HepG2 (cell line): Measurements from ENCODE around the gene NTMT1. TPM values are rescaled to one million over a fixed set of nuclear protein-coding genes. Genes with fewer than 3 reads are reported as not detected.
A peak's percentile ranks its signal among the peaks of the same experiment; 100 is the strongest.

Experiments used
- CCDC6 ChIP-seq: sonication (generic); formaldehyde crosslinking; IDR thresholded peaks from 2 replicates; pipeline ENCODE4 v1.8.1; 2022; ENCODE audit warnings: mild to moderate bottlenecking, missing genetic modification reagents, moderate library complexity
- CENPT ChIP-seq: sonication (generic); formaldehyde crosslinking; IDR thresholded peaks from 2 replicates; pipeline ENCODE4 v1.8.0; 2022; ENCODE audit warnings: low read depth, mild to moderate bottlenecking, moderate library complexity, missing genetic modification reagents
- HNRNPH1 ChIP-seq: fragments of 200-400 bp; formaldehyde crosslinking; optimal IDR thresholded peaks from 2 replicates; pipeline ENCODE3; 2017; ENCODE audit warnings: mild to moderate bottlenecking, low read depth, low read length
- IKZF4 ChIP-seq: sonication (generic); formaldehyde crosslinking; IDR thresholded peaks from 2 replicates; pipeline ENCODE4 v1.5.1; 2020; ENCODE audit warnings: borderline replicate concordance, mild to moderate bottlenecking, low read depth, missing genetic modification reagents; ENCODE audit errors: not compliant biosample characterization
- ISL2 ChIP-seq: sonication (generic); formaldehyde crosslinking; IDR thresholded peaks from 2 replicates; pipeline ENCODE4 v1.5.0; 2020; ENCODE audit warnings: missing genetic modification reagents
- LCORL ChIP-seq, 2 experiments: fragments of 450-650 bp in 1 of 2; sonication (generic) in 1 of 2; formaldehyde crosslinking in 1 of 2; IDR thresholded peaks; 2 replicates each; pipeline versions ENCODE4 v1.5.0 to v1.6.1; 2017 to 2020; ENCODE audit warnings: antibody characterized with exemption in 1 of 2, missing genetic modification reagents in 1 of 2
- MYC ChIP-seq: sonication (generic); formaldehyde crosslinking; IDR thresholded peaks from 2 replicates; pipeline ENCODE4 v1.9.0; 2021; ENCODE audit warnings: missing genetic modification reagents, borderline replicate concordance
- NRL ChIP-seq: sonication (generic); formaldehyde crosslinking; IDR thresholded peaks from 2 replicates; pipeline ENCODE4 v1.5.0; 2020; ENCODE audit warnings: missing genetic modification reagents, mild to moderate bottlenecking, moderate library complexity, borderline replicate concordance
- PAX8 ChIP-seq: sonication (generic); formaldehyde crosslinking; IDR thresholded peaks from 2 replicates; pipeline ENCODE4 v1.8.0; 2022; ENCODE audit warnings: mild to moderate bottlenecking, missing genetic modification reagents, borderline replicate concordance
- POLR2A ChIP-seq, 2 experiments: IDR thresholded peaks; 2 replicates each; pipeline ENCODE4 v1.6.1; 2011; ENCODE audit warnings: low read depth in 2 of 2, low read length in 2 of 2, mild to moderate bottlenecking in 1 of 2, moderate library complexity in 1 of 2; ENCODE audit not compliant: insufficient read depth in 1 of 2
- SIN3A ChIP-seq: IDR thresholded peaks from 2 replicates; pipeline ENCODE4 v1.6.1; 2011; ENCODE audit warnings: low read depth, mild to moderate bottlenecking, control low read depth, low read length, borderline replicate concordance
- SRF ChIP-seq: IDR thresholded peaks from 2 replicates; pipeline ENCODE4 v1.6.1; 2011; ENCODE audit warnings: mild to moderate bottlenecking, low read depth, low read length, moderate library complexity
- TMF1 ChIP-seq: sonication (generic); formaldehyde crosslinking; IDR thresholded peaks from 2 replicates; pipeline ENCODE4 v1.8.1; 2022; ENCODE audit warnings: low read depth, missing genetic modification reagents
- TRIM24 ChIP-seq: sonication (generic); formaldehyde crosslinking; IDR thresholded peaks from 2 replicates; pipeline ENCODE4 v1.8.0; 2022; ENCODE audit warnings: mild to moderate bottlenecking, missing genetic modification reagents
- XBP1 ChIP-seq: sonication (generic); formaldehyde crosslinking; IDR thresholded peaks from 2 replicates; pipeline ENCODE4 v1.5.0; 2020; ENCODE audit warnings: missing genetic modification reagents
- ZC3H4 ChIP-seq: sonication (generic); formaldehyde crosslinking; IDR thresholded peaks from 2 replicates; pipeline ENCODE4 v1.4.0; 2020; ENCODE audit warnings: missing genetic modification reagents, borderline replicate concordance
- ZFP36L1 ChIP-seq: sonication (generic); formaldehyde crosslinking; IDR thresholded peaks from 2 replicates; pipeline ENCODE4 v1.8.0; 2022; ENCODE audit warnings: mild to moderate bottlenecking, missing genetic modification reagents, moderate library complexity
- ZFYVE20 ChIP-seq: sonication (generic); formaldehyde crosslinking; IDR thresholded peaks from 2 replicates; pipeline ENCODE4 v1.8.0; 2023; ENCODE audit warnings: low read depth, mild to moderate bottlenecking, moderate library complexity, missing genetic modification reagents, borderline replicate concordance
- ZNF546 ChIP-seq: sonication (generic); formaldehyde crosslinking; conservative IDR thresholded peaks from 2 replicates; pipeline ENCODE4 v1.8.1; 2023; ENCODE audit warnings: mild to moderate bottlenecking, missing genetic modification reagents
- ZNF7 ChIP-seq: IDR thresholded peaks from 2 replicates; pipeline ENCODE4 v1.6.1; 2016; ENCODE audit warnings: missing biosample characterization, missing genetic modification reagents
- ZNF713 ChIP-seq: sonication (generic); formaldehyde crosslinking; IDR thresholded peaks from 2 replicates; pipeline ENCODE4 v1.4.0; 2020; ENCODE audit warnings: mild to moderate bottlenecking, missing genetic modification reagents
- ZNF780A ChIP-seq: sonication (generic); formaldehyde crosslinking; IDR thresholded peaks from 2 replicates; pipeline ENCODE4 v1.8.0; 2022; ENCODE audit warnings: mild to moderate bottlenecking, missing genetic modification reagents, moderate library complexity
- ZNF788 ChIP-seq: sonication (generic); formaldehyde crosslinking; IDR thresholded peaks from 2 replicates; pipeline ENCODE4 v1.5.0; 2020; ENCODE audit warnings: mild to moderate bottlenecking, missing genetic modification reagents, borderline replicate concordance
- ZSCAN22 ChIP-seq: sonication (generic); formaldehyde crosslinking; IDR thresholded peaks from 2 replicates; pipeline ENCODE4 v1.4.0; 2020; ENCODE audit warnings: mild to moderate bottlenecking, missing genetic modification reagents
- polyA plus RNA-seq, 8 experiments: library from polyadenylated mRNA; depleted of rRNA in 3 of 8; stranded (reverse) in 7 of 8; unstranded in 1 of 8; fragments of >200 nt; fragmentation: Illumina TruSeq in 4 of 8; extraction: Trizol in 4 of 8; gene quantifications; 2 replicates each; pipeline versions ENCODE4 v1.2.1 to v1.2.3, GENCODE V29; 2011 to 2016; ENCODE audit warnings: low read depth in 4 of 8, missing spikeins in 1 of 8, mixed read lengths in 1 of 8; ENCODE audit not compliant: insufficient read depth in 1 of 8
- total RNA-seq, 5 experiments: library from RNA; depleted of rRNA; stranded (reverse); fragments of >200 nt; fragmentation: Illumina TruSeq; extraction: Trizol; gene quantifications; 2 replicates each; pipeline ENCODE4 v1.2.3, GENCODE V29; 2016; ENCODE audit warnings: low read depth in 1 of 5
- TF ChIP-seq, protein P1 (sequence below): IDR thresholded peaks from 2 replicates; pipeline ENCODE4 v1.6.1; 2016
- TF ChIP-seq, protein P2 (sequence below): sonication (generic); formaldehyde crosslinking; conservative IDR thresholded peaks from 2 replicates; pipeline ENCODE4 v1.8.0; 2022; ENCODE audit warnings: mild to moderate bottlenecking, moderate library complexity, missing genetic modification reagents
- TF ChIP-seq, protein P3 (sequence below): sonication (generic); formaldehyde crosslinking; IDR thresholded peaks from 2 replicates; pipeline ENCODE4 v1.9.0; 2022; ENCODE audit warnings: missing genetic modification reagents, mild to moderate bottlenecking, borderline replicate concordance

NTMT1 gene
- total and polyA plus RNA-seq, 2 of the 13 experiments (the other 11 are each of a cell fraction or from before 2014, with no cell fraction given), result 49.1 to 53.8 TPM

DNA sequence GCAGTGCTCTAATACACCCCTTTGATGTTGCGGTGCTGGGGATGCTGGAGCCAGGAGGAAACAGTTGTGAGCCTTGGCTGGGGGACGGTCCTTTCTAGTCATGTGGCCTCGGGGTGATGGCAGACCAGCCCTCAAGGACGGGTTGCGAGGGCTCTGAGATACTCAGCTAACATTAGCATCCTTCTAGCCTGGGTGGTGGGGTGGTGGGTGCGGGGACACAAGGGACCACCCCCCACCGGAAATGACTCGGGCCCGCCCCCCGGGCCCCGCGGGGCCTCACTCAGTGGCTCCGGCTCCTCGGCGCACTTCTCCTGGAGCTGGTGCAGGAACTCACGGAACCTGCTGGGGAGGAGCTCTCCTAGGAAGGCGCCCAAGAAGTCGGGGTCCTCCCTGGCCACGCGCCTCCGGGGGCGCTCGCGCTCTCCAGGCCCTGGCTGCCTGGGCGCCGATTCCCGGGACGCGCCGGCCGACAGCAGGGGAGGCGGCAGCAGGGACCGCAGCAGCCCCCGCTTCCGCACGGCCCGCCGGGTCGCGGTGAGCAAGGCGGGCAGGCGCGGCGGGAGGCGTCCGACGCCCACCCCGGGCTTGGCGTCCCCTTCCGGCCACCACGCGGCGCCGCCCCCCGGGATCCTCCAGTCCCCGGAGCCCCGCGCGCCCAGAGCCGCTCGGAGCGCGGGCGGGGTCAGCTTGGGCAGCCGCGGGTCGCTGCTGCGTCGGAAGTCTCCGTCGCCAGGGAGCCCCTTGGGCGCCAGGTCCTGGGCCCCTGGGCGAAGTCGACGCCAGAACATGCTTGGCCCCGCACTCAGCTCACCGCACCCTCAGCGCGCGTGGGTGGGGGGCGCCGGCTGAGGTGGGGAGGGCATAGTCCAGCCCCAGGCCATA, 5.9 kb upstream of the NTMT1 start (continued):
- TF ChIP-seq ZNF546 (CRISPR knock-in tag) (0 out of 2 replicates have a peak, but pooled peaks have one; percentile 31), SIN3A (no peak), LCORL (IDR thresholded peaks at IDR 0.05) (no peak), LCORL (CRISPR knock-in tag; IDR thresholded peaks at IDR 0.05) (0 out of 2 replicates have a peak, but pooled peaks have one; percentile 42), ZSCAN22 (CRISPR knock-in tag) (no peak), ZC3H4 (CRISPR knock-in tag) (no peak), CCDC6 (peak; percentile 71; the same call in 1 of the 2 replicates), MYC (CRISPR knock-in tag) (peak; percentile 32; the same call in 1 of the 2 replicates), SRF (no peak), XBP1 (CRISPR knock-in tag) (no peak), NRL (CRISPR knock-in tag) (peak; percentile 17; the same call in 1 of the 2 replicates), ZNF788 (CRISPR knock-in tag) (no peak), IKZF4 (CRISPR knock-in tag) (no peak), TMF1 (no peak), ZFYVE20 (CRISPR knock-in tag) (no peak), ZNF780A (CRISPR knock-in tag) (no peak), PAX8 (no peak), ZFP36L1 (CRISPR knock-in tag) (0 out of 2 replicates have a peak, but pooled peaks have one; percentile 34), POLR2A (IDR thresholded peaks at IDR 0.05; ENCODE audit: insufficient read depth in 1 of 2, low read depth in 2 of 2, low read length in 2 of 2) (peak in 1 of 2 experiments; percentile 16; a peak in 1 of 4 replicates), ISL2 (CRISPR knock-in tag) (no peak), ZNF7 (CRISPR knock-in tag) (no peak), CENPT (CRISPR knock-in tag) (no peak), ZNF713 (CRISPR knock-in tag) (no peak), HNRNPH1 (no peak), TRIM24 (CRISPR knock-in tag) (no peak)
- TF ChIP-seq, protein P1, sequence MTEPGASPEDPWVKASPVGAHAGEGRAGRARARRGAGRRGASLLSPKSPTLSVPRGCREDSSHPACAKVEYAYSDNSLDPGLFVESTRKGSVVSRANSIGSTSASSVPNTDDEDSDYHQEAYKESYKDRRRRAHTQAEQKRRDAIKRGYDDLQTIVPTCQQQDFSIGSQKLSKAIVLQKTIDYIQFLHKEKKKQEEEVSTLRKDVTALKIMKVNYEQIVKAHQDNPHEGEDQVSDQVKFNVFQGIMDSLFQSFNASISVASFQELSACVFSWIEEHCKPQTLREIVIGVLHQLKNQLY (CRISPR knock-in tag), result no peak
- TF ChIP-seq, protein P2, sequence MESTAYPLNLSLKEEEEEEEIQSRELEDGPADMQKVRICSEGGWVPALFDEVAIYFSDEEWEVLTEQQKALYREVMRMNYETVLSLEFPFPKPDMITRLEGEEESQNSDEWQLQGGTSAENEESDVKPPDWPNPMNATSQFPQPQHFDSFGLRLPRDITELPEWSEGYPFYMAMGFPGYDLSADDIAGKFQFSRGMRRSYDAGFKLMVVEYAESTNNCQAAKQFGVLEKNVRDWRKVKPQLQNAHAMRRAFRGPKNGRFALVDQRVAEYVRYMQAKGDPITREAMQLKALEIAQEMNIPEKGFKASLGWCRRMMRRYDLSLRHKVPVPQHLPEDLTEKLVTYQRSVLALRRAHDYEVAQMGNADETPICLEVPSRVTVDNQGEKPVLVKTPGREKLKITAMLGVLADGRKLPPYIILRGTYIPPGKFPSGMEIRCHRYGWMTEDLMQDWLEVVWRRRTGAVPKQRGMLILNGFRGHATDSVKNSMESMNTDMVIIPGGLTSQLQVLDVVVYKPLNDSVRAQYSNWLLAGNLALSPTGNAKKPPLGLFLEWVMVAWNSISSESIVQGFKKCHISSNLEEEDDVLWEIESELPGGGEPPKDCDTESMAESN (CRISPR knock-in tag), result peak; percentile 48
- TF ChIP-seq, protein P3, sequence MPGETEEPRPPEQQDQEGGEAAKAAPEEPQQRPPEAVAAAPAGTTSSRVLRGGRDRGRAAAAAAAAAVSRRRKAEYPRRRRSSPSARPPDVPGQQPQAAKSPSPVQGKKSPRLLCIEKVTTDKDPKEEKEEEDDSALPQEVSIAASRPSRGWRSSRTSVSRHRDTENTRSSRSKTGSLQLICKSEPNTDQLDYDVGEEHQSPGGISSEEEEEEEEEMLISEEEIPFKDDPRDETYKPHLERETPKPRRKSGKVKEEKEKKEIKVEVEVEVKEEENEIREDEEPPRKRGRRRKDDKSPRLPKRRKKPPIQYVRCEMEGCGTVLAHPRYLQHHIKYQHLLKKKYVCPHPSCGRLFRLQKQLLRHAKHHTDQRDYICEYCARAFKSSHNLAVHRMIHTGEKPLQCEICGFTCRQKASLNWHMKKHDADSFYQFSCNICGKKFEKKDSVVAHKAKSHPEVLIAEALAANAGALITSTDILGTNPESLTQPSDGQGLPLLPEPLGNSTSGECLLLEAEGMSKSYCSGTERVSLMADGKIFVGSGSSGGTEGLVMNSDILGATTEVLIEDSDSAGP (CRISPR knock-in tag), result peak; percentile 59
